ENCODE data around the gene KSR2. TPM values are rescaled to one million over a fixed set of nuclear protein-coding genes. Genes with fewer than 3 reads are reported as not detected.

KSR2 gene
- total and polyA plus RNA-seq, 2 donors (not counting 3 experiments of a cell fraction or from before 2014, with no cell fraction given) = 2.1 to 5.2 TPM

- CTCF ChIA-PET = interaction anchor here (1.0 kb wide), 1 partner anchor 104 kb away, joined by 4 read pairs; no protein-coding TSS in a partner anchor
These were observed 179.4 kb downstream of the KSR2 start for GRCh38 chr12:117789195-117789912.

More at GRCh38 chr12:117789195-117789912, 179.4 kb downstream of the KSR2 start:
- FAIRE-seq (no peak), DNase-seq (ENCODE audit: low read depth, low spot score) (no peak)
- Histone ChIP-seq H3K36me3 (ENCODE audit: control insufficient read depth in 2 of 2, extremely low read depth in 1 of 2, insufficient read depth in 2 of 2, low read length in 2 of 2) (no peaks in the 10 kb centered on the region), H4K20me1 (replicated peaks; ENCODE audit: control insufficient read depth, extremely low read depth, insufficient read depth, low read length) (no peaks in the 10 kb centered on the region), H3K9me3 (replicated peaks; ENCODE audit: control insufficient read depth, insufficient read depth, low read length) (no peaks in the 10 kb centered on the region), H3K4me1 (ENCODE audit: control insufficient read depth, extremely low read depth, insufficient read depth, low read length) (no peaks in the 10 kb centered on the region), H2AFZ (ENCODE audit: low read depth, low read length) (no peak overlapping the region), H3K27ac (ENCODE audit: insufficient read depth, low read depth, low read length) (no peak overlapping the region), H3K4me2 (ENCODE audit: insufficient read depth, low read length) (no peak overlapping the region), H3K4me3 (replicated peaks in 1 of 3; ENCODE audit: insufficient read depth in 1 of 3, low read depth in 1 of 3, low read length in 3 of 3) (no peak overlapping the region), H3K79me2 (ENCODE audit: control insufficient read depth, insufficient read depth, low read length) (no peaks in the 10 kb centered on the region), H3K9ac (replicated peaks; ENCODE audit: extremely low read depth, insufficient read depth, low read length) (no peak overlapping the region), H3K27me3 (ENCODE audit: control insufficient read depth in 2 of 2, insufficient read depth in 2 of 2, low read length in 2 of 2) (peaks cover 0 to 2% of the 10 kb centered on the region in 2 experiments), H3K9me1 (replicated peaks; ENCODE audit: control insufficient read depth, extremely low read depth, insufficient read depth, low read length) (no peaks in the 10 kb centered on the region)
- intact Hi-C loops (cut with micrococcal nuclease) (no loop called here), dilution Hi-C loops (cut with MboI; ENCODE audit: extremely low pct_ligation_motif_present, low sequenced_read_pairs) (no loop called here)
- POLR2A ChIA-PET = no interaction called here
- no peak for TF ChIP-seq POLR2AphosphoS5 (IDR thresholded peaks at IDR 0.05; ENCODE audit: insufficient read depth, low read depth, low read length)
- no peak for TF ChIP-seq FOS (IDR thresholded peaks at IDR 0.05; ENCODE audit: borderline replicate concordance, insufficient read depth, low read length)
- no peak for TF ChIP-seq MAX (IDR thresholded peaks at IDR 0.05; ENCODE audit: insufficient read depth, insufficient read length)
- no peak for TF ChIP-seq POLR2A (IDR thresholded peaks at IDR 0.05; ENCODE audit: low read depth, low read length)
- TF ChIP-seq EZH2 (IDR thresholded peaks at IDR 0.05; ENCODE audit: borderline replicate concordance, low read depth, low read length, severe bottlenecking) = no peak
- TF ChIP-seq CTCF (IDR thresholded peaks at IDR 0.05; ENCODE audit: extremely low read depth in 1 of 2, insufficient read depth in 1 of 2, low read depth in 1 of 2, low read length in 2 of 2) = no peak
- BruUV-seq (replicated peaks) = no TSS peak

Measured in endothelial cell of umbilical vein (primary cell).